GM13976 (cell line): ENCODE results near the gene RALY.

Experiments used
- DNase-seq: peaks from one replicate; pipeline ENCODE4 v3.0.0; 2012; ENCODE audit warnings: low spot score
- CTCF ChIP-seq: IDR thresholded peaks from 2 replicates; pipeline ENCODE4 v1.5.1; 2012; ENCODE audit warnings: borderline replicate concordance, mild to moderate bottlenecking; ENCODE audit not compliant: insufficient read depth; ENCODE audit errors: extremely low read depth, missing control alignments, control extremely low read depth
- in situ Hi-C: fragments of 300-500 bp; cut with MboI; formaldehyde crosslinking; loops from one replicate; pipeline ENCODE4 v1.12.0; 2022; ENCODE audit warnings: low sequenced_read_pairs, mixed read lengths, inconsistent platforms; ENCODE audit not compliant: unreplicated experiment

The RALY gene

GRCh38 chr20:34089175-34089479 lies 95.4 kb downstream of the RALY start:
- in situ Hi-C loops, result no loop called here
- no peak for TF ChIP-seq CTCF
- DNase-seq, result no peak

DNA sequence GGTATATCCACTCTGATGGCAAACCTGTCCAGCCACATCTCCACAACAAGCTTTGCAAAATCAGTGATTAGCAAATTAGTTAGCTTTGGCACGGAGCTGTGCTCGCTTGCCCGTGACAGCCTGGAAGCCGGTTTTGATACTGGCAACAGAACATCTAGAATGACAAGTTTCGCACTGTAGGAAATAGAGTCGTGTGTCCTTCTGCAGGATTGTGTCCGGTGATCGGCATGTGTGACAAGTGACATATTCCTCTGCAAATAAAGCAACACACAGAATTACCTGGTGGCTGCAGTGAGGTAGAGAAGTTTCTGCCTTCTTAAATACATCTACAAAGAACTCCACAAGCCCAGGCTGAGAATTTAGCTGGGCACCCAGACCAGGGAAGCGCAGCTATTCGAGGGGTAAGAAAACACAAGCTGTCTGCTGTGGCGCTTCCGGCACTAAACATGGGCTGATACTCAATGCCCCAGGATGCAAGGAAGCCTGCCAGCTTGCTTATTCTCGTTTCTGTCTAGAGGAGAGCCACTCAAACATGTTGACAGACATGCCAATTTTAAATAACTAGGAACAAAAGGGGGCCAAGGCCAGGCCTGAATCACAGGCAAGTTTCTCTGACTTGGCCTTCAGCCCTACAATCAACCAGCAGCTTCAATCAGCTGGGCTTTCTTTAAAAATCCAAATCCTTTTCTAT lies 96.1 kb downstream of the RALY start:
- in situ Hi-C loops, result no loop called here
- no peak for TF ChIP-seq CTCF
- no peak for DNase-seq

DNA sequence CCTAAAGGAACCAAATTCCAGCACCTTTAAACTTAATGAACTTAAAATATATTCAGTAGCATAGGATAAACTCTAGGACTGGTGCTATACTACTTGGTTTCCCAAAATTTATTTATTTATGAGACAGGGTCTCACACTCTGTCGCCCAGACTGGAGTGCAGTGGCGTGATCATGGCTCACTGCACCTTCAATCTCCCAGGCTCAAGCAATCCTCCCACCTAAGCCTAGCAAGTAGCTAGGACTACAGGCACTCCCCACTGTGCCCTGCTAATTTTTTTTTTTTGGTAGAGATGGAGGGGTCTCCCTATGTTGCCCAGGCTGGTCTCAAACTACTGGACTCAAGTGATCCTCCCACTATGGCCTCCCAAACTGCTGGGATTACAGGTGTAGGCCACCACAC lies 96.9 kb downstream of the RALY start:
- in situ Hi-C loops, result no loop called here
- no peak for DNase-seq
- no peak for TF ChIP-seq CTCF

DNA sequence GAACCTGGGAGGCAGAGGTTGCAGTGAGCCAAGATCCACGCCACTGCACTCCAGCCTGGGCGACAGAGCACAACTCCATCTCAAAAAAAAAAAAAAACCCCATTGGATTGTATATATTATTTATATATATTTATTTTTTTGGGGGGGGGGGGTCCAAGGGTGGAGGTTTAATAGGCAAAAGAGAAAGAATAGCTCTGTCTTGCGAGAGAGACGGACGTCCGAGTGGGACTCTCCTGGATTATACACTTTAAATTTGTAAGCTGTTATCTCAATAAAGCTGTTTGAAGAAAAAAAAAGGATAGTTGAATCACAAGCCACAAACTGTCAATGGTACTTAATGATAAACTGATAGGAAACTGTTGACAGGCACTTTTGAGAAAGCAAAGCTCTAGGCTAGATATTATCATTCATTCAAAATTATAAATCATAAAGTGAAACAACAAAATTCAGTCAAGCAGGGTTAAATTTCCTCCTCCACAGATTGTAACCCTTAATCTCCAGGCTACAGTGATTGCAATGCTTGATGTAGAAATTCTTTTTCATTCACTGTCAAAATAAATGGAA lies 98.0 kb downstream of the RALY start:
- in situ Hi-C loops, result no loop called here
- no peak for TF ChIP-seq CTCF
- no peak for DNase-seq

GRCh38 chr20:34093895-34094294 lies 100.2 kb downstream of the RALY start:
- no peak for TF ChIP-seq CTCF
- in situ Hi-C loops, result no loop called here
- no peak for DNase-seq

DNA sequence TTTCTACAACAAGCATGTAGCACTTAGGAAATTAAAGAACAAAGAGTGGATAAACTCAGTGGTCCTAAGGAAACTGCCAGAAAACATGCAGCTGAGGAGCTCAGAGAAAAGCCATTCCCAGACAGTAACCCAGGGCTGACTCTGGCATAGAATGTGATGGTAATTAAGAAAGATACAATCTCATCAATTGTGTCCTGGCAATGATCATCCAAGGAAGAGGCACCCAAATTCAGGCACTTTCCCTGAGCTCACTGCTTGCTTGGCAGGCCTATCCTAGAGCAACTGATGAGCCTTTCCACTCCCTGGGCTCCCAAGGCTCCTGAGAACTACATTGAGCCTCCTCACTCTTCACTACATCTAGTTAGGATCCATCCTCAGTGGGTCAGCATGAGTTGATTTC lies 102.1 kb downstream of the RALY start:
- DNase-seq, result no peak
- TF ChIP-seq CTCF, result no peak
- in situ Hi-C loops, result no loop called here

DNA sequence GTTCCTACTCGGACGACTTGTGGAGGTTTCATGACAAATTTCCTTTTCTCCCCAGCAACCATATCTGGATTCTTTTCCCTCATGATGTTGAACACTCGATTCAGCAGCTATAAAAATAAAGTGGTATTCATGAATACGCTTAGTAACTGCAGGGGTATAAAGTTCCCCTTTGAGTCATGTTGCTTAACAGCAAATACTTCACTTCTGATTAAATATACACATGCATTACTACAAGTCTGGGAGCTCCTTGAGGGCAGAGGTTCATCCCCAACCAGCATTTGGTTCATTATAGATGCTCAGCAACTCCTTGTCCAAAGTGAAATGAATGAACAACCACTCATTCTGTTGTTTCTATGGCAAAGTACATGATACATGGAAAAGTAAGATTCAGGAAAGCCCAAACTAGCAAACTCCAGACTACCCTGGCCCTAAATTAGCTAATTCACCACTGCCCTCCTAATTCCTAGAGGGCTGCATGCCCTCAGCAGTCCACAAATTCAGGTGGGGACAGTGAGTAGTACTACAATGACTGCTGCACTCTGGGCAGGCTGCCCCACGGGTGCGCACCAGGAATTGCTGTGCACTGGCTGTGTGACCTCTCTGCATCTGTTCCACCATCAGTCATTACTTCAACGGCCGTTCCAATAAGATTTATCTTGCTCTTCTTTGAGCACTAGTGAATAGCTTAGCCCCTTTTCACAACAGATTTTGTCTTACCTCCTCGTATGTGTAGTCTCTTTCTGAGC lies 103.2 kb downstream of the RALY start:
- no peak for DNase-seq
- no peak for TF ChIP-seq CTCF
- in situ Hi-C loops, result no loop called here
